BE2C (cell line): ENCODE data around the gene GGN. TPM values are rescaled to one million over a fixed set of nuclear protein-coding genes. Genes with fewer than 3 reads are reported as not detected.

Experiments used
- DNase-seq: peaks from one replicate; pipeline ENCODE4 v3.0.0-alpha.2; 2020
- H3K27me3 ChIP-seq: fragments of 250-450 bp; sonication (Bioruptor Pico); 2 replicates; pipeline ENCODE4 v1.5.1; 2020; ENCODE audit warnings: mild to moderate bottlenecking
- H3K36me3 ChIP-seq: fragments of 250-450 bp; sonication (Bioruptor Pico); 2 replicates; pipeline ENCODE4 v1.5.1; 2020; ENCODE audit warnings: mild to moderate bottlenecking
- H3K4me1 ChIP-seq: fragments of 250-450 bp; sonication (Bioruptor Pico); 2 replicates; pipeline ENCODE4 v1.5.1; 2020
- H3K4me3 ChIP-seq: 2 replicates; pipeline ENCODE4 v1.5.1; 2011; ENCODE audit warnings: low read depth, low read length
- H3K9me3 ChIP-seq: fragments of 250-450 bp; sonication (Bioruptor Pico); 2 replicates; pipeline ENCODE4 v1.5.1; 2020
- CTCF ChIP-seq: IDR thresholded peaks from 2 replicates; pipeline ENCODE4 v1.5.1; 2012; ENCODE audit warnings: mild to moderate bottlenecking, low read depth, low read length
- polyA plus RNA-seq: library from polyadenylated mRNA; unstranded; fragments of >200 nt; gene quantifications from one replicate; pipeline ENCODE4 v1.2.1, GENCODE V29; 2012; ENCODE audit warnings: low read depth, missing spikeins; ENCODE audit not compliant: insufficient read length, insufficient read depth

The GGN gene
- polyA plus RNA-seq = 2.4 TPM

GRCh38 chr19:38387550-38388348 is at the start of gene GGN:
TSS of gene GGN (minus strand) at chr19:38388034. CDS start at chr19:38387261, 773 bp downstream.
- Histone ChIP-seq H3K4me3 (peak within 1 kb of the TSS; percentile 75), H3K9me3 (no peaks in the 10 kb centered on the region), H3K4me1 (no peaks in the 10 kb centered on the region; the same call in 1 of the 2 replicates), H3K36me3 (no peaks in the 10 kb centered on the region; the same call in 1 of the 2 replicates), H3K27me3 (no peaks in the 10 kb centered on the region)
- peak; percentile 92 for DNase-seq
- TF ChIP-seq CTCF = no peak

- TF ChIP-seq CTCF = no peak
- Histone ChIP-seq H3K27me3 (no peaks in the 10 kb centered on the region; the same call in 1 of the 2 replicates), H3K4me3 (no peak overlapping the region), H3K4me1 (no peaks in the 10 kb centered on the region; the same call in 1 of the 2 replicates), H3K9me3 (no peaks in the 10 kb centered on the region), H3K36me3 (no peaks in the 10 kb centered on the region)
- no peak for DNase-seq
These were observed 49.5 kb upstream of the GGN start for GRCh38 chr19:38437295-38437694.

GRCh38 chr19:38434549-38435051 is 46.8 kb upstream of the GGN start:
- H3K9me3 ChIP-seq = no peaks in the 10 kb centered on the region
- DNase-seq = no peak
- no peaks in the 10 kb centered on the region; the same call in 1 of the 2 replicates for H3K27me3 ChIP-seq
- no peak for TF ChIP-seq CTCF
- H3K36me3 ChIP-seq = no peaks in the 10 kb centered on the region
- no peaks in the 10 kb centered on the region; the same call in 1 of the 2 replicates for H3K4me1 ChIP-seq
- no peak overlapping the region for H3K4me3 ChIP-seq

GRCh38 chr19:38433268-38433733 is 45.5 kb upstream of the GGN start, which contains the start of gene RYR1:
TSS of gene RYR1 (plus strand) at chr19:38433691. CDS start at chr19:38433830, 139 bp downstream.
- DNase-seq = peak; percentile 66
- H3K27me3 ChIP-seq = no peaks in the 10 kb centered on the region; the same call in 1 of the 2 replicates
- no peak for TF ChIP-seq CTCF
- H3K4me3 ChIP-seq = no peak within 1 kb of the TSS
- H3K36me3 ChIP-seq = no peaks in the 10 kb centered on the region
- H3K9me3 ChIP-seq = no peaks in the 10 kb centered on the region
- H3K4me1 ChIP-seq = no peaks in the 10 kb centered on the region; the same call in 1 of the 2 replicates

- H3K4me1 ChIP-seq = no peaks in the 10 kb centered on the region; the same call in 1 of the 2 replicates
- no peak for DNase-seq
- no peaks in the 10 kb centered on the region; the same call in 1 of the 2 replicates for H3K27me3 ChIP-seq
- TF ChIP-seq CTCF = no peak
- no peaks in the 10 kb centered on the region for H3K9me3 ChIP-seq
- H3K36me3 ChIP-seq = no peaks in the 10 kb centered on the region
- H3K4me3 ChIP-seq = no peak overlapping the region
These were observed 43.1 kb upstream of the GGN start for GRCh38 chr19:38430931-38431330.

GRCh38 chr19:38429811-38430156 is 42.0 kb upstream of the GGN start:
- TF ChIP-seq CTCF = no peak
- no peak for DNase-seq
- Histone ChIP-seq H3K4me1 (no peaks in the 10 kb centered on the region; the same call in 1 of the 2 replicates), H3K36me3 (no peaks in the 10 kb centered on the region), H3K9me3 (no peaks in the 10 kb centered on the region), H3K4me3 (no peak overlapping the region), H3K27me3 (no peaks in the 10 kb centered on the region; the same call in 1 of the 2 replicates)
